Neural cell (in vitro differentiated cells): ENCODE measurements around the gene ZFYVE28. TPM values are rescaled to one million over a fixed set of nuclear protein-coding genes. Genes with fewer than 3 reads are reported as not detected.

Experiments
- H2AFZ ChIP-seq: fragments of 200-600, 300-800 bp; sonication (generic), shearing (Covaris generic); 2 replicates; pipeline ENCODE4 v1.6.0; 2014; ENCODE audit warnings: low read depth, mild to moderate bottlenecking, antibody characterized with exemption, low read length, moderate library complexity
- H3F3A ChIP-seq: fragments of 200-600 bp; shearing (Covaris generic); 2 replicates; pipeline ENCODE4 v1.6.1; 2016; ENCODE audit warnings: mild to moderate bottlenecking, moderate library complexity, mixed read lengths, antibody characterized with exemption, low read length; ENCODE audit not compliant: insufficient read depth, poor library complexity, severe bottlenecking
- H3K27ac ChIP-seq: fragments of 200-600, 300-800 bp; sonication (generic), shearing (Covaris generic); 2 replicates; pipeline ENCODE4 v1.5.1; 2014; ENCODE audit warnings: mild to moderate bottlenecking, low read length, moderate library complexity
- H3K27me3 ChIP-seq: fragments of 300-800, 200-600 bp; sonication (generic), shearing (Covaris generic); 2 replicates; pipeline ENCODE4 v1.6.0; 2014; ENCODE audit warnings: mild to moderate bottlenecking, low read depth, low read length, moderate library complexity; ENCODE audit not compliant: insufficient read depth
- H3K36me3 ChIP-seq: fragments of 300-800, 200-600 bp; sonication (generic), shearing (Covaris generic); 2 replicates; pipeline ENCODE4 v1.5.1; 2014; ENCODE audit warnings: mild to moderate bottlenecking, antibody characterized with exemption, low read length, moderate library complexity; ENCODE audit not compliant: insufficient read depth
- H3K4me2 ChIP-seq: fragments of 300-800, 200-600 bp; sonication (generic), shearing (Covaris generic); 2 replicates; pipeline ENCODE4 v1.6.0; 2014; ENCODE audit warnings: mild to moderate bottlenecking, low read length
- H3K4me3 ChIP-seq: fragments of 300-800, 200-600 bp; sonication (generic), shearing (Covaris generic); 2 replicates; pipeline ENCODE4 v1.5.1; 2014; ENCODE audit warnings: mild to moderate bottlenecking, low read length, moderate library complexity
- H3K79me2 ChIP-seq: fragments of 200-600 bp; shearing (Covaris generic); replicated peaks from 2 replicates; pipeline ENCODE4 v1.6.0; 2014; ENCODE audit warnings: mild to moderate bottlenecking, low read length, moderate library complexity; ENCODE audit not compliant: insufficient read depth
- H3K9ac ChIP-seq: fragments of 300-800, 200-600 bp; sonication (generic), shearing (Covaris generic); 2 replicates; pipeline ENCODE4 v1.6.1; 2016; ENCODE audit warnings: mild to moderate bottlenecking, low read length, mixed read lengths
- H3K9me2 ChIP-seq: fragments of 200-600 bp; shearing (Covaris generic); 2 replicates; pipeline ENCODE4 v1.6.1; 2016; ENCODE audit warnings: mild to moderate bottlenecking, low read length, mixed read lengths; ENCODE audit not compliant: insufficient read depth
- H3K9me3 ChIP-seq: fragments of 200-600, 300-800 bp; sonication (generic), shearing (Covaris generic); 2 replicates; pipeline ENCODE4 v1.6.1; 2016; ENCODE audit warnings: mild to moderate bottlenecking, mixed run types, low read length, moderate library complexity, mixed read lengths
- H4K20me1 ChIP-seq: fragments of 200-600 bp; shearing (Covaris generic); 2 replicates; pipeline ENCODE4 v1.6.1; 2016; ENCODE audit warnings: mild to moderate bottlenecking, mixed run types; ENCODE audit not compliant: insufficient read depth
- EP300 ChIP-seq: fragments of 450-650 bp; conservative IDR thresholded peaks from 2 replicates; pipeline ENCODE4 v1.6.1; 2014; ENCODE audit warnings: antibody characterized with exemption, mild to moderate bottlenecking, moderate library complexity; ENCODE audit not compliant: poor library complexity, severe bottlenecking
- EZH2 ChIP-seq: fragments of 200-600, 300-800 bp; shearing (Covaris generic), sonication (generic); IDR thresholded peaks from 2 replicates; pipeline ENCODE4 v1.6.1; 2014; ENCODE audit warnings: antibody characterized with exemption, low read length, borderline replicate concordance, mild to moderate bottlenecking; ENCODE audit not compliant: insufficient read depth, poor library complexity, severe bottlenecking
- MXI1 ChIP-seq: fragments of 450-650 bp; conservative IDR thresholded peaks from 2 replicates; pipeline ENCODE4 v1.6.1; 2014; ENCODE audit warnings: antibody characterized with exemption, mild to moderate bottlenecking; ENCODE audit not compliant: poor library complexity, severe bottlenecking
- POLR2AphosphoS5 ChIP-seq: IDR thresholded peaks from 2 replicates; pipeline ENCODE4 v1.6.1; 2012
- RAD21 ChIP-seq: fragments of 450-650 bp; conservative IDR thresholded peaks from 2 replicates; pipeline ENCODE4 v1.6.1; 2014; ENCODE audit warnings: antibody characterized with exemption, mild to moderate bottlenecking, moderate library complexity
- SMC3 ChIP-seq: fragments of 450-650 bp; conservative IDR thresholded peaks from 2 replicates; pipeline ENCODE4 v1.6.1; 2014; ENCODE audit warnings: antibody characterized with exemption, mild to moderate bottlenecking, moderate library complexity; ENCODE audit not compliant: poor library complexity
- TAF1 ChIP-seq: IDR thresholded peaks from 2 replicates; pipeline ENCODE4 v1.6.1; 2012; ENCODE audit warnings: low read depth
- polyA plus RNA-seq: library from polyadenylated mRNA; depleted of rRNA; stranded (reverse); fragments of >200 nt; gene quantifications from 2 replicates; pipeline ENCODE4 v1.2.3, GENCODE V29; 2014
- TF ChIP-seq, protein P1 (sequence below): IDR thresholded peaks from 2 replicates; pipeline ENCODE4 v1.6.1; 2012; ENCODE audit warnings: borderline replicate concordance
- TF ChIP-seq, protein P2 (sequence below): fragments of 450-650 bp; IDR thresholded peaks from 2 replicates; pipeline ENCODE4 v1.5.1; 2014; ENCODE audit warnings: antibody characterized with exemption, mild to moderate bottlenecking, moderate library complexity; ENCODE audit not compliant: poor library complexity, severe bottlenecking

Gene ZFYVE28
- polyA plus RNA-seq, 1 donor from 2014 or later: 2.4 TPM

DNA sequence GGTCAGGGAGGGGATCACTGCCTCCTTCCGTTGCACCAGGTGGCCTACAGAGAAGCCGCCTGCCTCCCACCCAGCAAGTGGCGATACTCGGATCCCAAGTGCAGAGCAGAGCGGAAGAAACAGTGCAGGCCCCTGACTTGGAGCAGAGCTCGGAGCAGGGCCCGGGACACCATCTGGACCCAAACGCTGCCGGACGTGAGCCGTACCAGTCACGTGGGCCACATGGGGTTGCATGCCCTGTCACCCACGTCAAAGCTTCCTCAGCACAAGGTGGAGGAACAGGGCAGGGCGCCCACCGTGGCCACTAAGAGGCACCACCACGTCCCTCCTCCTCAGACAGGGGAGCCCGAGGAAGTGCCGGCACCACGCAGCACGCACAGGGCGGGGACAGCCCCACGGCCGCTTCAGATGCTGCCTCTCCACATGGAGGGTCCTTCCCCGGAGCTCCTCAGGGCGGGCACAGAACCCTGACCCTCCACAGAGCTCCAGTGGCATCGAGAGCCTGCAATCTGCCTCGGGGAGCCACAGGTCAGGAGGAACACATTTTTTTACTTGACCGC is 18.7 kb downstream of the ZFYVE28 start:
- no peak overlapping the region for H3K9ac ChIP-seq
- H3K4me3 ChIP-seq: no peak overlapping the region
- TF ChIP-seq EP300 (no peak), MXI1 (no peak), RAD21 (no peak), EZH2 (no peak), SMC3 (no peak), TAF1 (no peak), POLR2AphosphoS5 (no peak)
- TF ChIP-seq, protein P1, sequence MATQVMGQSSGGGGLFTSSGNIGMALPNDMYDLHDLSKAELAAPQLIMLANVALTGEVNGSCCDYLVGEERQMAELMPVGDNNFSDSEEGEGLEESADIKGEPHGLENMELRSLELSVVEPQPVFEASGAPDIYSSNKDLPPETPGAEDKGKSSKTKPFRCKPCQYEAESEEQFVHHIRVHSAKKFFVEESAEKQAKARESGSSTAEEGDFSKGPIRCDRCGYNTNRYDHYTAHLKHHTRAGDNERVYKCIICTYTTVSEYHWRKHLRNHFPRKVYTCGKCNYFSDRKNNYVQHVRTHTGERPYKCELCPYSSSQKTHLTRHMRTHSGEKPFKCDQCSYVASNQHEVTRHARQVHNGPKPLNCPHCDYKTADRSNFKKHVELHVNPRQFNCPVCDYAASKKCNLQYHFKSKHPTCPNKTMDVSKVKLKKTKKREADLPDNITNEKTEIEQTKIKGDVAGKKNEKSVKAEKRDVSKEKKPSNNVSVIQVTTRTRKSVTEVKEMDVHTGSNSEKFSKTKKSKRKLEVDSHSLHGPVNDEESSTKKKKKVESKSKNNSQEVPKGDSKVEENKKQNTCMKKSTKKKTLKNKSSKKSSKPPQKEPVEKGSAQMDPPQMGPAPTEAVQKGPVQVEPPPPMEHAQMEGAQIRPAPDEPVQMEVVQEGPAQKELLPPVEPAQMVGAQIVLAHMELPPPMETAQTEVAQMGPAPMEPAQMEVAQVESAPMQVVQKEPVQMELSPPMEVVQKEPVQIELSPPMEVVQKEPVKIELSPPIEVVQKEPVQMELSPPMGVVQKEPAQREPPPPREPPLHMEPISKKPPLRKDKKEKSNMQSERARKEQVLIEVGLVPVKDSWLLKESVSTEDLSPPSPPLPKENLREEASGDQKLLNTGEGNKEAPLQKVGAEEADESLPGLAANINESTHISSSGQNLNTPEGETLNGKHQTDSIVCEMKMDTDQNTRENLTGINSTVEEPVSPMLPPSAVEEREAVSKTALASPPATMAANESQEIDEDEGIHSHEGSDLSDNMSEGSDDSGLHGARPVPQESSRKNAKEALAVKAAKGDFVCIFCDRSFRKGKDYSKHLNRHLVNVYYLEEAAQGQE: no peak
- TF ChIP-seq, protein P2, sequence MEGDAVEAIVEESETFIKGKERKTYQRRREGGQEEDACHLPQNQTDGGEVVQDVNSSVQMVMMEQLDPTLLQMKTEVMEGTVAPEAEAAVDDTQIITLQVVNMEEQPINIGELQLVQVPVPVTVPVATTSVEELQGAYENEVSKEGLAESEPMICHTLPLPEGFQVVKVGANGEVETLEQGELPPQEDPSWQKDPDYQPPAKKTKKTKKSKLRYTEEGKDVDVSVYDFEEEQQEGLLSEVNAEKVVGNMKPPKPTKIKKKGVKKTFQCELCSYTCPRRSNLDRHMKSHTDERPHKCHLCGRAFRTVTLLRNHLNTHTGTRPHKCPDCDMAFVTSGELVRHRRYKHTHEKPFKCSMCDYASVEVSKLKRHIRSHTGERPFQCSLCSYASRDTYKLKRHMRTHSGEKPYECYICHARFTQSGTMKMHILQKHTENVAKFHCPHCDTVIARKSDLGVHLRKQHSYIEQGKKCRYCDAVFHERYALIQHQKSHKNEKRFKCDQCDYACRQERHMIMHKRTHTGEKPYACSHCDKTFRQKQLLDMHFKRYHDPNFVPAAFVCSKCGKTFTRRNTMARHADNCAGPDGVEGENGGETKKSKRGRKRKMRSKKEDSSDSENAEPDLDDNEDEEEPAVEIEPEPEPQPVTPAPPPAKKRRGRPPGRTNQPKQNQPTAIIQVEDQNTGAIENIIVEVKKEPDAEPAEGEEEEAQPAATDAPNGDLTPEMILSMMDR: no peak
- H3K4me2 ChIP-seq: no peak overlapping the region
- H2AFZ ChIP-seq: no peak overlapping the region
- H3K9me2 ChIP-seq: no peaks in the 10 kb centered on the region
- no peaks in the 10 kb centered on the region for H3K27me3 ChIP-seq
- H3K36me3 ChIP-seq: no peaks in the 10 kb centered on the region
- H3K27ac ChIP-seq: no peak overlapping the region
- H3K79me2 ChIP-seq: no peaks in the 10 kb centered on the region
- H4K20me1 ChIP-seq: no peaks in the 10 kb centered on the region
- H3F3A ChIP-seq: no peaks in the 10 kb centered on the region
- H3K9me3 ChIP-seq: no peaks in the 10 kb centered on the region

DNA sequence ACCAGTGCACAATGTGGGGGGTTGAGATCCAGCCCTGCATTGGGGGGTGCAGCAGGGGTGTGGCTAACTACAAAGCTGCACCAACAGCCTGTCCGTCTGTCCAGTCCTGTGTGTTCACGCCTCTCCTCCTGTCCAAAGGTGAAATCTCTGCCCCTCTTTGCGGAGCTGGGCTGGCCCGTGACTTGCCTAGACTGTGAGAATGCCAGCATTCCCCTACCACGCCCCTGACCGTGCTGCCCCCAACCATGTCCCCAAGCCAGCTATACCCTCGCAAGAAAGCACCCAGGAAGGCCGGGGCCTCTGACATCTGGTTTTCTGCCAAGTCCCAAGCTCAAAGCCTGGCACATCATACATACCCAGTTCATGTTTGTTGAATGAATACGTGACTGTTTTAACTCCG is 19.2 kb downstream of the ZFYVE28 start:
- H2AFZ ChIP-seq: no peak overlapping the region
- H3K27me3 ChIP-seq: no peaks in the 10 kb centered on the region
- TF ChIP-seq TAF1 (no peak), RAD21 (no peak), EP300 (no peak), SMC3 (no peak), MXI1 (no peak), POLR2AphosphoS5 (no peak), EZH2 (no peak)
- TF ChIP-seq, protein P1: no peak
- TF ChIP-seq, protein P2: no peak
- H3K9me2 ChIP-seq: no peaks in the 10 kb centered on the region
- no peaks in the 10 kb centered on the region for H3K36me3 ChIP-seq
- no peak overlapping the region for H3K27ac ChIP-seq
- H3K4me2 ChIP-seq: no peak overlapping the region
- H3K9ac ChIP-seq: no peak overlapping the region
- H3K4me3 ChIP-seq: no peak overlapping the region
- H3F3A ChIP-seq: no peaks in the 10 kb centered on the region
- H3K9me3 ChIP-seq: no peaks in the 10 kb centered on the region
- H4K20me1 ChIP-seq: no peaks in the 10 kb centered on the region
- H3K79me2 ChIP-seq: no peaks in the 10 kb centered on the region
